ENCODE data around the gene MIS18BP1.

- TF ChIP-seq YY1 (IDR thresholded peaks at IDR 0.05; ENCODE audit: low read depth, low read length) (no peak), BHLHE40 (IDR thresholded peaks at IDR 0.05; ENCODE audit: borderline replicate concordance in 1 of 2, low read depth in 2 of 2, low read length in 1 of 2) (0 out of 4 replicates have a peak, but pooled peaks of 1 of the 2 experiments have one; percentile 11), EP300 (IDR thresholded peaks at IDR 0.05; ENCODE audit: borderline replicate concordance in 1 of 2, control insufficient read depth in 1 of 2, low read depth in 2 of 2, low read length in 2 of 2) (no peak), POLR2A (IDR thresholded peaks at IDR 0.05; ENCODE audit: low read depth, low read length) (no peak), ZBTB40 (IDR thresholded peaks at IDR 0.05; ENCODE audit: borderline replicate concordance) (no peak), TAF1 (IDR thresholded peaks at IDR 0.05; ENCODE audit: borderline replicate concordance, low read depth, low read length) (no peak), FOXM1 (IDR thresholded peaks at IDR 0.05; ENCODE audit: low read depth, low read length) (no peak), JUND (IDR thresholded peaks at IDR 0.05; ENCODE audit: low read depth, low read length) (no peak), ATF3 (IDR thresholded peaks at IDR 0.05; ENCODE audit: borderline replicate concordance, extremely low read depth, low read depth, low read length) (no peak), CREB1 (IDR thresholded peaks at IDR 0.05; ENCODE audit: low read depth) (no peak), USF1 (IDR thresholded peaks at IDR 0.05; ENCODE audit: borderline replicate concordance, extremely low read length, insufficient read depth, low read depth, low read length) (no peak)
Observed at GRCh38 chr14:45290547-45290946, 37.5 kb upstream of the MIS18BP1 start.
